Activated CD4-positive, CD25-positive, alpha-beta regulatory T cell treated with anti-CD3 and anti-CD28 coated beads, Interleukin-2, amount 50 U/mL, for 16 hours (primary cell): ENCODE measurements around the gene PABPN1.

Source experiments
- DNase-seq: peaks from one replicate; pipeline ENCODE4 v3.0.0-alpha.2; 2020; ENCODE audit warnings: low read depth, low spot score

PABPN1 gene

DNA sequence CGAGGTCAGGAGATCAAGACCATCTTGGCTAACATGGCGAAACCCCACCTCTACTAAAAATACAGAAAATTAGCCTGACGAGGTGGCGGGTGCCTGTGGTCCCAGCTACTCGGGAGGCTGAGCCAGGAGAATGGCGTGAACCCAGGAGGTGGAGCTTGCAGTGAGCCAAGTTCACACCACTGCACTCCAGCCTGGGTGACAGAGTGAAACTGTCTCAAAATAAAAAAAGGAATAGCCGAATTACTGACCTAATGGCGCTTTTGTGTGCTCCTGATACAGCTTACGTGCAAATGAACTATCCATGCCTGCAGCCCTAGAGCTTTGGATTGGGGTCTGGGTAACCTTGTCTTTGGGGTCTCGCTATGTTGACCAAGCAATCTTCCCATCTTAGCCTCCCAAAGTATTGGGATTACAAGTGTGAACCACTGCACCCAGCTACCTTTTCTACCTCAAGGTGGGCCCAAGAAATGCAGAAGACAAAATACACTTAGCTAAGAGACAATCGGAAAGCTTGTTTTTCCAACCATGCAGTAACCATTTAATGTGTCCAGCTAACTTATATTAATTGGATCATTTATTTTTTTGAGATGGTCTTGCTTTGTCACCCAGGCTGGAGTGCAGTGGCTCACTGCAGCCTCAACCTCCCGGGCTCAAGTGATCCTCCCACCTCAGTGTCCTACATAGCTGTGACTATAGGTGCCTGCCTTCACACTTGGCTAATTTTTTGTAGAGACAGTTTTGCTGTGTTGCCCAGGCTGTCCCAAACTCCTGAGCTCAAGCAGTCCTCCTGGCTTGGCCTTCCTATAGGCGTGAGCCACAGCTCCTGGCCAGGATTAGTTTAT lies 5.5 kb downstream of the PABPN1 start:
- DNase-seq, result no peak

GRCh38 chr14:23327947-23328744 lies 6.9 kb downstream of the PABPN1 start:
- DNase-seq, result peak; percentile 52

- DNase-seq, result no peak
Measured at GRCh38 chr14:23335623-23336022, 14.4 kb downstream of the PABPN1 start.

DNA sequence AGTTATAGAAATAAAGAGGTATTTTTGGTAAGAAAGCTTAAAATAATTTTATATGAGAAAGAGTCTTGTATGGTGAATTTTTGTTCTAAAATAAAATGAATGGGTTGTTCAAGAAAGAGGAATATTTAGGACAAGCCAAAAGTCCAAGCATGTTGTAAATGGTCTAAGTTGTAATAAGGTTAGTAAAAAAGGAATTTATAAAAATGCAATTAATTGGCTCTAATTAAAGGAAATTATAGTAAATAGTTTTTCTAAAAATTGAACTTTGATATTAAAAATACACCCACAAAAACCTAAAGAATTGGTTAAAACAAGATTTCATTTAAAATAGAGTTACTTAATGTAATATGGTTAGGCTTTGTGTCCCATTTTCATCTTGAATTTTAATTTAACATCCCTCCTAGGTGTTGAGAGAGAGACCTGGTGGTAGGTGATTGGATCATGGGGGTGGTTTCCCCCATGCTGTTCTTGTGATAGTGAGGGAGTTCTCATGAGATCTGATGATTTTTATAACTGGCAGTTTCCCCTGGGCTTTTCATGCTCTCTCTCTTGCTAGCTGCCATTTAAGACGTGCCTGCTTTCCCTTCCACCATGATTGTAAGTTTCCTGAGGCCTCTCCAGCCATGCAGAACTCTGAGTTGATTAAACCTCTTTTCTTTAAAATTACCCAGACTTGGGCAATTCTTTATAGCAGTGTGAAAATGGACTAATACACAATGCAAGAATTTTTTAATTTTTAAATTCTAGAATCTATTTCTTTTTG lies 18.4 kb downstream of the PABPN1 start:
- no peak for DNase-seq

DNA sequence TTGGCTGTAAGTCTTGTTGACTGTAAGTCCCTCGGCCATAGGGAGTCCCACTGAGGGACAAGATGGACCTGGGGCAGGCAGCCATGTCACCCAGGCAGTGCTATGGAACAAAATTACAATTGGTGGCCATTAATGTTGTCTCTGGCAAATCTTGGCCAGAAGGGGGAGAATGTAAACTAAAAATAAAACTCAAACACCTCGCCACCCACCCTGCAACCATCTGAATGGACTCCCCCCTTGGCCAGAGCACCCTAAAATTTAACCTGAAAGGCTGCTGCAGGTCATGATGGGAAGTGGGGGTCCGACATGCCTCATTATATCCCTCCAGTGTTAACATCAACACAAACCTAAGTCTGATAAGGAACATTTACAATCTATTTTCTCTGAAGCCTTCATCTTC lies 23.2 kb downstream of the PABPN1 start:
- DNase-seq, result no peak

- no peak for DNase-seq
Measured at GRCh38 chr14:23345987-23346692, 24.9 kb downstream of the PABPN1 start.

DNA sequence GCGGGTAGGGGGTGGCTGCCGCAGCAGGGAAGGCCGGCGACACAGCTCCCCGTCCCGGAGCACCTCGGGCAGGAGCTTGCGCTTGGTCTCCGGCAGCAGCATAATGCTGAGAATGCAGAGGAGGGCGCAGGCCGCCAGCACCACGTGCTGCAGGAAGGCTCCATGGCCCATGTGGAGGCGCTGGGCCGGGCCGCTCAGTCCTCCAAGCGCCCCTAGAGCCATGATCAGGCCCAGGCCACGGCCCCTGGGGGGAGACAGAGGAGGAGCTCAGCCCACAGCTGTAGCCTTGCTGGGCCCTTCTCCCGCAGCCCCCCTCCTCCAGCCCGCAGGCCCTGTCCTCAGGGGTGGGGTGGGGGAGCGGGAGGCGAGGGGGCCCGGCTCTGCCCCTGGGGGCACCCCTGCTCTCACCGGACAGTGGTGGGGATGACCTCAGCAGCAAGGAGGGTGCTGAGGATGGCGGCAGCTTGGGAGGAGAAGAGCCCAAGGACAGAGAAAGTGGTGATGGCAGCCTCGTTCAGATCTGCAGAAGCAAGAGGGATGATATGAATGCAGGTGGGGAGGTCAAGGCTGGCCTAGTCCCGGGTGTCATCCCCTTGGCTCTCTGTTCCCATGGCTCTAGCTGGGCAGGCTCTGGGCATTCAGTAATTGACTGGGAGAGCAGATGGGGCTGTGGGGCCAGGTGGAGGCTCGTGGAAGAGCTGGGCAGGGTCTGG lies 25.6 kb downstream of the PABPN1 start:
- DNase-seq, result no peak

- DNase-seq, result no peak
Measured at GRCh38 chr14:23347406-23348296, 26.4 kb downstream of the PABPN1 start.

DNA sequence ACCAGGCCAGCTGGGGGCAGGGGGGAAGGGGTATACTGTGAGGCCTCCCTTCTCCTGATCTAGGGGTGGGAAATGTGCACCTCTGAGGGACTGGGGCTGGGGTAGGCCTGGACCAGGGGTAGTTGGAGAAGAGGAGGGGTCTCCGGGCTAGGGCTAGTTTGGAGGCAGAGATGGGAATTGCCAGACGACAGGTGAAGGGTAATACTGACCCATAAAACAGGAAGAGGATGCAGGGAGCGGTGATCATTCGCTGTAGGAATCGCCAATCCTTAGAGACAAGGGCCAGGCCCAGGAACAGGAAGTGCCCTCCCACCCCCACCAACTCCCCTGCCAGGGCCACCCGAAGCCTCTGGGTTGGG lies 27.0 kb downstream of the PABPN1 start:
- no peak for DNase-seq

DNA sequence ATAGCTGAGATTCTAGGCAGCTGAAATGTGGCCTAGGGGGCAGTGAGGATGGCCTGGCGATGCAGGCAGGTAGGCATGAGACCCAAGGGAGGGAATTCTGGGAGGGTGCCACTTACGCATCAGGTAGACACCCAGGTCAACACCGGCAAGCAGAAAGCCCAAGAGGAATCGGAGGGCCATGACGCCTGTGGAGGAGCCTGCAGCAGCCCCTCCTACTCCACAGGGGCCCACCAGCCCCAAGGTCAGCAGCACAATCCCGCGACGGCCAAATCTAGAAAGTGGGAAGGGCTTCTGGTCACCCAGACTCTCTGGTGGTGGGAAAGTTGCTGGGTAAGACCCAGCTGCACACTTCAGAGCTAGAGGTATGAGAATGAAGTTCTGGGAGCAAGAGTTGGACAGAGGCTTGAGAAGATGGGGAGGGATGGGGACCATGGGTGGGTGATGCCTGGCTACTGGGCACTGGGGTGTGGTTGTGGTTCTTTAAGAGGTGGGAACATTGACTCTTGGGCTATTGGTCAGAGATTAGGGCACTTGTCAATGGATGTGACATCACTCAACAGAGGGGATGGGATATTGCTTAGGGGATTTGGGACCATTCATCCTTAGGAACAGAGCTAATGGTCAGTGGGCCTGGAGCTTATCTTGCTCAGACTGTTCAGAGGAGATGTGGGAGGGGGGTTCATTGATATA lies 28.0 kb downstream of the PABPN1 start:
- no peak for DNase-seq

GRCh38 chr14:23351681-23352505 lies 30.6 kb downstream of the PABPN1 start:
- no peak for DNase-seq

GRCh38 chr14:23352506-23353432 lies 31.5 kb downstream of the PABPN1 start, which contains the start of gene SLC22A17:
Gene SLC22A17, minus strand, starts transcription at chr14:23352887.
- no peak for DNase-seq

- DNase-seq, result no peak
Measured at GRCh38 chr14:23353433-23353780, 32.1 kb downstream of the PABPN1 start.

DNA sequence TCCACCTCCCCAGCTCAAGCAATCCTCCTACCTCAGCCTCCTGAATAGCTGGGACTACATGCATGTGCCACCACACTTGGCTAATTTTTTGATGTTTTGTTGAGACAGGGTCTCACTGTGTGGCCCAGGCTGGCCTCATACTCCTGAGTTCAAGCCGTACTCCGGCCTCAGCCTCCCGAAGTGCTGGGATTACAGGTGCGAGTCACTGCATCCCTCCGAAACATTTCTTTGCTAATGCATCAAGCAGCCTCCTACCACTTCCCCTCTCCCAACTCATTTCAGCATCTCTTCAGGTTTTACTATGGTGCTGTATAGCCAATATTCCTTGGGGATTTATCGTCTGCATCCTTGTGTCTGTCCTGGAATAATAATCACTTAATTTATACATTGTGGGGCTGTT lies 33.7 kb downstream of the PABPN1 start:
- DNase-seq, result no peak

DNA sequence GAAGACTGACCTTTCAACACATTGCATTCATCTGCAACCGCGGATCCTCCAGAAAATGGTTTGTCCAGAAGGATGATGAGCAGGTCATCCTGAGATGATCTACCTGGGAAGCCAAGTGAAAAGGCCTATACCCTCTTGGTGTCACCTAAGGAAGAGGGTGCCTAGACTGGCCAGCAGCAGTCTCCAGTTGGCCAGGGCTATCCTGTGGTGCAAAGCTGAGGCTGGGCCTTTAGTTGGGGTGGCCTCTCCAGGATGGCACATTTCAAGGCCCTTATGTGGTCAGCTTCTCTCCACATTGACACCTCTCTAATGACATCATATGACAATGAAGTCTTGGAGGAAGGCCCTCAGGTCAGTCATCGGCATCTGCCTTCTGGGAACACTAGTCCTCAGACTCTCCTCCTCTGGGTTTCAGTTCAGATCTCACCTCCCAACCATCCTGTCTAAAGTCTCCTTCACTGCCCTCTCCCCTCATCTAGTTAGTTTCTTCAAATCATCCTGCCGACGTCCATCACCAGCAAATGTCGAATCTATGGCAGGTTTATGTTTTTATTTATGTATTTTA lies 34.7 kb downstream of the PABPN1 start:
- no peak for DNase-seq

GRCh38 chr14:23356662-23357061 lies 35.4 kb downstream of the PABPN1 start:
- no peak for DNase-seq

DNA sequence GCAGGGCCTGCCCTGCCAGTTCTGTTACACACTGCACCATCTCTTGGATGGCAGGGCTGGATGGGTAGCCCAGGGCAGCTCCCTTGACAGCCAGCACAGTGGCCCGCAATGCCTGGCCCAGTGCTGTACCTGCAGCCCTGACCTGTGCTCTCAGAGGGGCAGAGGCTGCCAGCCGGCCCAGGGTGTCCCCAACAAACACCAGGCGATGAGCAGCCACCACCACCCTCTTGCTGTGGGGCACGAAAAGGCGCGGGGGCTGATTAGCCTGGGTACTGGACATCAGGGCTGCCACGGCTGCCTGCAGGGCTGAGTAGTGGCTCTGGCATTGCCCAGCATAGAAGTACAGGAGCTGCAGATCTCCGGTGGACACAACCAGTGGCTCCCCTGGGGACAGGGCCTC lies 36.0 kb downstream of the PABPN1 start:
- DNase-seq, result no peak
